ENCODE measurements around the gene CLIC6. TPM values are rescaled to one million over a fixed set of nuclear protein-coding genes. Genes with fewer than 3 reads are reported as not detected.

Gene CLIC6
- total RNA-seq, 4 donors from 2014 or later, result 0.66 to 3.5 (median 2.0) TPM

- no peak for TF ChIP-seq POLR2A (IDR thresholded peaks at IDR 0.05)
Observed at GRCh38 chr21:34648739-34649297, 20.0 kb upstream of the CLIC6 start.

GRCh38 chr21:34649400-34649799, 19.4 kb upstream of the CLIC6 start:
- no peaks in the 10 kb centered on the region for H3K9me3 ChIP-seq
- no peak overlapping the region for H3K27ac ChIP-seq
- no peak overlapping the region for H3K4me3 ChIP-seq
- no peak for DNase-seq
- no peaks in the 10 kb centered on the region for H3K27me3 ChIP-seq
- no peaks in the 10 kb centered on the region for H3K36me3 ChIP-seq
- TF ChIP-seq POLR2A (IDR thresholded peaks at IDR 0.05) (no peak), CTCF (IDR thresholded peaks at IDR 0.05) (no peak)
- no peaks in the 10 kb centered on the region for H3K4me1 ChIP-seq

More at GRCh38 chr21:34648739-34649297, 20.0 kb upstream of the CLIC6 start:
- Histone ChIP-seq H3K9me3 (no peaks in the 10 kb centered on the region), H3K27ac (no peak overlapping the region), H3K4me3 (no peak overlapping the region), H3K36me3 (no peaks in the 10 kb centered on the region), H3K4me1 (no peaks in the 10 kb centered on the region), H3K27me3 (no peaks in the 10 kb centered on the region)
- no peak for DNase-seq

GRCh38 chr21:34650861-34651431, 17.8 kb upstream of the CLIC6 start:
- Histone ChIP-seq H3K36me3 (no peaks in the 10 kb centered on the region), H3K4me3 (no peak overlapping the region), H3K9me3 (no peaks in the 10 kb centered on the region), H3K27me3 (no peaks in the 10 kb centered on the region), H3K4me1 (no peaks in the 10 kb centered on the region), H3K27ac (no peak overlapping the region)
- TF ChIP-seq CTCF (IDR thresholded peaks at IDR 0.05) (no peak), POLR2A (IDR thresholded peaks at IDR 0.05) (no peak)
- DNase-seq, result no peak

GRCh38 chr21:34651642-34652041, 17.2 kb upstream of the CLIC6 start:
- Histone ChIP-seq H3K27me3 (no peaks in the 10 kb centered on the region), H3K4me3 (no peak overlapping the region), H3K36me3 (no peaks in the 10 kb centered on the region), H3K4me1 (no peaks in the 10 kb centered on the region), H3K27ac (no peak overlapping the region), H3K9me3 (no peaks in the 10 kb centered on the region)
- TF ChIP-seq POLR2A (IDR thresholded peaks at IDR 0.05), result no peak
- TF ChIP-seq CTCF (IDR thresholded peaks at IDR 0.05), result no peak
- DNase-seq, result no peak

- TF ChIP-seq POLR2A (IDR thresholded peaks at IDR 0.05) (no peak), CTCF (IDR thresholded peaks at IDR 0.05) (no peak)
- H3K9me3 ChIP-seq, result no peaks in the 10 kb centered on the region
Observed at GRCh38 chr21:34653522-34653921, 15.3 kb upstream of the CLIC6 start.

GRCh38 chr21:34661848-34662247, 6.9 kb upstream of the CLIC6 start:
- Histone ChIP-seq H3K36me3 (no peaks in the 10 kb centered on the region), H3K27ac (no peak overlapping the region), H3K4me1 (no peaks in the 10 kb centered on the region), H3K4me3 (no peak overlapping the region), H3K9me3 (peaks cover 0 to 9% (median 0%) of the 10 kb centered on the region in 4 donors), H3K27me3 (peaks cover 0 to 3% of the 10 kb centered on the region in 2 donors)
- DNase-seq, result no peak
- TF ChIP-seq POLR2A (IDR thresholded peaks at IDR 0.05) (no peak), CTCF (IDR thresholded peaks at IDR 0.05) (no peak)

More at GRCh38 chr21:34653522-34653921, 15.3 kb upstream of the CLIC6 start:
- DNase-seq, result no peak
- H3K36me3 ChIP-seq, result no peaks in the 10 kb centered on the region
- peaks cover 0 to 1% of the 10 kb centered on the region in 2 donors for H3K27me3 ChIP-seq
- H3K4me1 ChIP-seq, result no peaks in the 10 kb centered on the region
- no peak overlapping the region for H3K27ac ChIP-seq
- no peak overlapping the region for H3K4me3 ChIP-seq
